GM23248 (cell line): ENCODE results near the gene CA5B.

Experiments used
- EZH2 ChIP-seq: fragments of 200-600 bp; sonication (generic); IDR thresholded peaks from 2 replicates; pipeline ENCODE4 v1.6.1; 2018; ENCODE audit warnings: antibody characterized with exemption, mild to moderate bottlenecking; ENCODE audit not compliant: insufficient read depth, poor library complexity, severe bottlenecking
- EZH2phosphoT487 ChIP-seq: fragments of 200-600 bp; sonication (generic); IDR thresholded peaks from 2 replicates; pipeline ENCODE4 v1.6.1; 2018; ENCODE audit warnings: antibody characterized with exemption, moderate library complexity, mild to moderate bottlenecking, low read depth; ENCODE audit not compliant: insufficient read depth

DNA sequence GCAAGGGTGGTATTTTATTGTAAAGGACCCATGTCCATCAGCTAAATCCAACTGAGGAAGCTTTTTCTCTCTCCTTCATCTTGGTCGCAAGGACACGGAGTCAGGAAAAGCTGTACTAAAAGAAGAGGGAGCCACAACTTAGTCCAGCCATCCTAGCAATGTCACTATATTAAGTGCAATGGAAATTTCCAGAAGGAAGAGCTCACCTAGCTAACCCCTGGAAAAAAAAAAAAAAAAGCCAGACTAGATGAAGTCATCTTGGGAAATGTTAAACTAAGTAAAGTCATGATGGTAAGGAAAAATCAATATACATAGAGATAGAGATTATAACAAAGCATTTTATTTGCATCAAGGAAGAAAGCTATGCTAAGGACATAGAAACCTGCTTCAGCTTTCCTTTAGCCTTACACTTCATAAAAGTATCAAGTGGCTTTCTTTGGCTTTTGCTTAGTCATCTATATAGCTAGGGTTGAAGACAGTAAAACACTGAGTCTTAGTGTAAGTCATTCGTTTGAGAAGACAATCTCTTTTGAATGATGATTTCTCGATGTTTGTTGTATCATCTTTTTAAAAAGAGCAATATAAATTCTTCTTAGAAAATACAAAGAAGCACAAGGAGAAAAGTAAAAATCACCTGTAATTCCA lies 18.6 kb upstream of the CA5B start:
- TF ChIP-seq EZH2phosphoT487 (no peak), EZH2 (no peak)
